Stimulated activated CD4-positive, alpha-beta T cell treated with anti-CD3 and anti-CD28 coated beads, Interleukin-15, amount 100 ng/mL, for 24 hours (primary cell): ENCODE results near the gene C20orf204.
"Not testable (repeated sequence)": the region's sequence is repeated elsewhere in the genome, so short reads cannot be mapped to it uniquely, and the experiment has no call there.

Experiments
- DNase-seq: peaks from one replicate; pipeline ENCODE4 v3.0.0-alpha.2; 2020

The C20orf204 gene

DNA sequence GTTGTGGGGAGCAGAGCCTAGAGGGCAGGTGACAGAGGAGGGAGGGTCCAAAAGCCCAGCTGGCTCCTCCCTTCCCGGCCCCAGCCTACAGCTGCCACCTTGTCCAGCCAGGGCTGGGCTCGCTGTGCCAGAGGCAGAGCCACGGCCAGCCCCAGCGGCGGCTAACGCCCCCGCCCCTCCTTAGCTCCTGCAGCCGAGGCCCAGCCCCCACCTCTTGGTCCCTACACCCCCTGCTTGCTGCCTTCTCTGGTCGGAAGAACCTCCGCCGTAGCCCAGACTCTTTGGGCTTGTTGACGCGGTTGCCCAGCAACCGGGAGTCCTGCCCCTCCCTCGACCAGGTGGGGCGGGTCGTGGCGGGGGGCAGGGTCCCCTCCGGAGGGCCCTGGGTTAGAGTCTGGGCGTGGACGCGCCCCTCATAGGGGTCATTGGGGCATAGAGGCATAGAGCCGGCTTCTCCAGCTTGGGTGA is 48.7 kb downstream of the C20orf204 start:
- no peak for DNase-seq

DNA sequence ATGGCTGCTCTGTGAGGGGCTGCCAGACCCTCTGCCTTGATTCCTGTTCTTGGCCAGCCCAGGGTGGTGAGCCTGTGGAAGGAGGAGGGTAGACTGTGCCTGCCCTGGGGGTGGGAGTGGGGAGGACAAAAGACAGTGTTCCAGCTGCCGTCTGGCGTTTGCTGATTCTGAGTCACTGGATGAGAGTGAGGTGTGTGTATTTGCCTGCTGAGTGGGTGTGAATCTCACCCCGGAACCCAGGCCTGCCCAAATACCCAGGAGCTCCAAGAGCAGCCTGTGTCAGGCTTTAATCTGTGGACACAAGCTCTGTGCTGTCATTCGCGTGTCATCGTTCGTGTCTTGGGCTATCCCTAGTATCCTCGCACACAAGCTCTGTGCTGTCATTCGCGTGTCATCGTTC is 50.8 kb downstream of the C20orf204 start:
- no peak for DNase-seq

DNA sequence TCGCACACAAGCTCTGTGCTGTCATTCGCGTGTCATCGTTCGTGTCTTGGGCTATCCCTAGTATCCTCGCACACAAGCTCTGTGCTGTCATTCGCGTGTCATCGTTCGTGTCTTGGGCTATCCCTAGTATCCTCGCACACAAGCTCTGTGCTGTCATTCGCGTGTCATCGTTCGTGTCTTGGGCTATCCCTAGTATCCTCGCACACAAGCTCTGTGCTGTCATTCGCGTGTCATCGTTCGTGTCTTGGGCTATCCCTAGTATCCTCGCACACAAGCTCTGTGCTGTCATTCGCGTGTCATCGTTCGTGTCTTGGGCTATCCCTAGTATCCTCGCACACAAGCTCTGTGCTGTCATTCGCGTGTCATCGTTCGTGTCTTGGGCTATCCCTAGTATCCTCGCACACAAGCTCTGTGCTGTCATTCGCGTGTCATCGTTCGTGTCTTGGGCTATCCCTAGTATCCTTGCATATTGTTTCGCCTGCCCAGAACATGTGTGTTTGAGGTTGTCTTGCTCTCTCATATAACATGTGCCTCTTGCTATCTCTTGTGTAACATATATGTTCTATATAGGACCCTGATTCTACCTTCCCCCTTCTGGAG is 51.3 kb downstream of the C20orf204 start:
- not testable (repeated sequence) for DNase-seq

DNA sequence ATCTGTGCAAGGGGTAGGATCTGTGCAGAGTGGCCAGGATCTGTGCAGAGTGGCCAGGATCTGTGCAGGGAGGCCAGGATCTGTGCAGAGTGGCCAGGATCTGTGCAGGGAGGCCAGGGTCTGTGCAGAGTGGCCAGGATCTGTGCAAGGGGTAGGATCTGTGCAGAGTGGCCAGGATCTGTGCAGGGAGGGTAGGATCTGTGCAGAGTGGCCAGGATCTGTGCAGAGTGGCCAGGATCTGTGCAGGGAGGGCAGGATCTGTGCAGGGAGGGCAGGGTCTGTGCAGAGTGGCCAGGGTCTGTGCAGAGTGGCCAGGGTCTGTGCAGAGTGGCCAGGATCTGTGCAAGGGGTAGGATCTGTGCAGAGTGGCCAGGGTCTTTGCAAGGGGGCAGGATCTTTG is 52.6 kb downstream of the C20orf204 start:
- not testable (repeated sequence) for DNase-seq
